ENCODE data around the gene ZFP57. TPM values are rescaled to one million over a fixed set of nuclear protein-coding genes. Genes with fewer than 3 reads are reported as not detected.
A peak's percentile ranks its signal among the peaks of the same experiment; 100 is the strongest.

Gene ZFP57
- total RNA-seq, 1 donor from 2014 or later = 3.0 TPM

DNA sequence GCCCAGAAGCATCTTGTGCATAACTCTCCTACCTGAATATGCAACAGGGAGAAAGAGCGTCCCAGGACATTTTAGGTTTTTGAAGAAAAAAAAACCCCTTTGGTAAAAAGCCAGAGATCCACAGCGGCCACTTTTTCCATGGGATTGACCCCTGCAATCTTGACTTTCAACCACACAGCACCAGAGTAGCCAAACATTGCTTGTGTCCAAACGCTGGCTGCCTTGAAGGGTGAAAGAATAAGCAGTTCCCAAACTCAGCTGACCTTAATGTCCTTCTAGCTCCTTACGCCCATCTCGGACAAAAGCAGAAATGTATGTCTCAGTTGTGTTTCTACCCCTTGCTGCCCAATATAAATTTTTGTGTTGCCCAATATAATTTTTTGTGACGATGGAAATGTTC, 25.3 kb downstream of the ZFP57 start:
- no peak for DNase-seq (ENCODE audit: low spot score)

DNA sequence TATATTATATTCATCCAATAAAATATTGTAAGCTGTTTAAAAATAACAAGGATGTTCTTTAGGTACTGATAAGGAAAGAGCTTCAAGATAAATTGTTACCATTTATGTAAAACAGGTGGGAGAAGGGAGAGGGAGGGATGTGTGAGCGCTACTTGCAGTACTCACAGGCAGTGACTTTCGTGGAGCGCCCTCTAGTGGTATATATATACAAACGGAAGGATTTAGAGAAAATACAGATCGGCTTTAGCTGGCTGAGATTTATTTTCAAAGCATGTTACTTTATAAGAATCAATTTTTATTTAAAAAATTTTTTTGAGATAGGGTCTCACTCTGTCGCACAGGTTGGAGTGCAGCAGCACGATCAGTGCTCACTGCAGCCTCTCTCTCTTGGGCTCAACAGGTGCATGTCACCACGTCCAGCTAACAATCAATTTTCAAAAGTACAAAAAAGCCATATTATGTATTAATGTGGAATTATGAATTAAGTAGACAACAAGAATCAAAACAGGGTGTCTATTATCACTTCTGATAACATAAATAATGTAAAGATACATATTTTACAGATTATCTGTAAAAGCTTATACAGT, 27.4 kb downstream of the ZFP57 start:
- DNase-seq (ENCODE audit: low spot score) = no peak

DNA sequence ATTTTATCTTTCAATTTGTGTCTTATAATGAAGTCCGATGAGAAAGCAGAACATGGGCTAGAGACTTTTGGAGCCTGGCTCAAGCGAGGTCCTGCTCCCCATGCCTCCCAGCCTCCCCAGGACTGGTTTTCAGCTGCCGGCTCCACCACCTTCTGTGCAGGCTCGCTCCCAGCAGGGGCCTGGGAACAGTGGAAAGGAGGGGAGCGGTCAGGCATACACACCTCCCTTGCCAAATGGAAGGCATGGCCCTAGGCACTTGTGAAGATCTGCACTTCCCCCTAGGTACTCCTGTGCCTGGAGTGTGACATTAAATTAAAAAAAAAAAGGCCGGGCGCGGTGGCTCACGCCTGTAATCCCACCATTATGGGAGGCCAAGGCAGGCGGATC, 28.8 kb downstream of the ZFP57 start:
- DNase-seq (ENCODE audit: low spot score) = no peak

DNA sequence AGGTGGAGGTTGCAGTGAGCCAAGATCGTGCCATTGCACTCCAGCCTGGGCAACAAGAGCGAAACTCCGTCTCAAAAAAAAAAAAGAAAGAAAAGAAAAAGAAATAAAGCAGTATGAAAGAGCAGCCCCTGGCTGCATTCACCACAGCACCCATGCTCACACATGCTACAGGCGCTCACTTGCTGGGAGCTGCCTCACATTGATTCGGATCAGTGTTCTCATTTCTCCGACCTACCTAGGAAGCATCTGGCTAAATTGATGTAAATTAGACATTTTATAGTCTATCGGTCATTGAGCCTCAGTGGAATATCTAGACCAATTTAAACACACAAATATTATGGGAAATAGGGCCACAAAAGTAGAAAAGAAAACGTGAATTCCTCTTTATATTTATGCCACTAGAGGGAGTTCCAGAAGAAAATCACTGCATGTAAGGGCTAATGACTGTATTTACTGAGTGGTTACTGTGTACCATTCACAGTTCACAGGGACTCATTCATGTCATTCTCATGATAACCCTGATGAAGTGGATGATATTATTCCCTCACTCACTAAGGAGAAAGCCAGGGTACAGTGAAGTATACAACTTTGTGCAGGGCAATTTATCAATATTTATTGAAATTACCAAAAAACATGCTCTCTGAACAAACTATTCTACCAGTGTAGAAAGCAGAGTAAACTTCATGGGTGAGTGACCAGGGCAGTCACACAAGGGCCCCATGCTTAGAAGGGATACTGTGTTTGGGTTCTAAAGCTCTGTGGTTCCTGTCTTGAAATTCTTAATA, 29.3 kb downstream of the ZFP57 start:
- DNase-seq (ENCODE audit: low spot score) = no peak

DNA sequence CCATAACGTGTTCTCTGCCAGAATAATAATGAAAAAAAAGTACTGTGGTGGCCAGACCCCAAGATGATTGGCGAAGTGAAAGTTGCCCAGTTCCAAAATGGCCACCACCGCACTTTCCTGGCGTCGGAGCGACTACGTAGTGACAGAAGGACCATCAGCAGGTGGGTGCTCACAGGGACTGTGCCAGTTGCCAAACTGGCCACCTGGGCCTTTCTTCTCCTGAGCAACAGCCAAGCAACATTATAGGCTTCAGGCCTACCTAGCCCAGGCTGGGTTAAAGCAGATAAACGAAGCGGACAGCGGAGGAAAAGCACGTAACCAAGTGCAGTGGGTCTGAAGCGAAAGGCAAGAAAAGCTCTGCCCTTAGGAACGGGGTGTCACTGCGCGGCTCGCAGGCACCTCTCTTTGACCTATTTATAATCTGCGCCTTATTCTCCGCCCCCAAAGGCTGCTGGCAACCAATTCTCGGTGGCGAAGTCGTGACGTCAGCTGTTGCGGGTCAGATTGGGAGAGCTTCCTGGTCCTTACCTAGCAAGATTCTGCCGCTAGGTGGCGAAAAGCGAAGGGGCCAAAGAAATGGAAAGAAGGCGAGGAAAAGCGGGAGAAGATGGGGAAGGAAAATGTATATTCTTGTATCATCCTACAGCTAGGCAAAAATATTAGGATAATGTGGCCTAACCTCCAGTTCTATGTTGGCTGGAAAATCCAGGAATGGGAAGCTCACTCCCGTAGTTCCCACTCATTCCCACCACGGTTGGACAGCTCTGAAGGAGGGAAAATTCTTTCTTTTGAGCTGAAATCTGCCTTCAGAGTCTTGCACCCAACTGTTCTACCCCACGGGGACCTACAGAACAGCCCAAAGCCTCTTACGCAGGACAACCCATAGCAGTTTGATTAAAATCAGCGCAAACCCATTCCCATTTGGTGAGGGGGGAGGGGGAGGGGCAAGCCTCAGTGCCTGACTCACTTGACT, 31.0 kb downstream of the ZFP57 start:
- peak; percentile 99 for DNase-seq (ENCODE audit: low spot score)

DNA sequence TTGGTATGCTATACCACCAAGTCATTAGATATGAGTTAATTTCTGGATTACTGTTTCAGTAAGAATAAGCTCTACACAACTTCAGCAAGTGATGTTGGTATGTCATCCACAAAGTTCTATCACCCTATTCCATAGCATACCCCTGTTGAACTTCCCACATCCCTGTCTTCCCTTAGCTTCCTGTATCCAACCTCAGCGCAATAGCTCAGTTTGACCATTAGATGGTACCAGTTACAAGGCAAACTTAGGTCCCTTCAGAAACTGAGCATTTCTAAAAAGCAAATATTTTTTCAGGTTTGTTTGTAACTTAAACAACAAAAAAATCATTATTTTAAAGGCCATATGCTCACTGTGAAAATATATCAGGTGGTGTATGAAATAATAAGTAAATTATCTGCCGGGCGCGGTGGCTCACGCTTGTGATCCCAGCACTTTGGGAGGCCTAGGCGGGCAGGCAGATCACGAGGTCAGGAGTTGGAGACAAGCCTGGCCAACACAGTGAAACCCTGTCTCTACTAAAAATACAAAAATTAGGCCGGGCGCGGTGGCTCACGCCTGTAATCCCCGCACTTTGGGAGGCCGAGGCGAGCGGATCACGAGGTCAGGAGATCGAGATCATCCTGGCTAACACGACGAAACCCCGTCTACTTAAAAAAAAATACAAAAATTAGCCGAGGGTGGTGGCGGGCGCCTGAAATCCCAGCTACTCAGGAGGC, 32.9 kb downstream of the ZFP57 start:
- DNase-seq (ENCODE audit: low spot score) = no peak

DNA sequence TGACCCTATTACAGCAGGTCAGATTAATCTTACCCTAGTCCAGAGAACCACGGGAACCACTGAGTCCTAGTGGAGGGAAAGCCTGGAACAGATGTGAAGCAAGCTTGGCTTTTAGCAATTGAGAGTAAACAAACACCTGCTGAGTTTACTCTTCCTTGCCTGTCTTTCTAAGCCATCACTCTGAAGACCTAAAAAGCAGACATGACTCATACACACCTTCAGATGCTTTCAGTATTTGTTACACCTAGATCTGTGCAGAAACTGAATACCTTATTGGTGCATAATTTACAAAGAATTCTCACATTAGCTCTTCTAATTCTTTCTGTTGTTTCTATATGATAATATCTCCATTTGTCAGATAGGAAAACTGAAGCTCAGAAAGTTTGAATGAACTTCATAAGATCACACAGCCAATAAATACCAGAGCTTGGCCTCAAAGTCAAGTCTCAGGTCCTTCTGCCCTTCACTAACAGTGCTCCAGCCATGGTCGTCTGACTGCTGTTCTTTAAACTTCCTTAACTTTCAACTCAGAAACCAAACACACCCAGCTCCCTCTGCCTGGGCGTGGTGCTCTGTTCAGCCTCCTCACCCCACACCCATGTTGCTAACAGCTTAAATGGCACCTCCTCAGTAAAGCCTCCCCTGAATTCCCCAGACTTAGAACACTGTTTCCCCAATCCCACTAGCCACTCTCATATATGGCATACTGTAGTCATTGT, 39.4 kb downstream of the ZFP57 start:
- DNase-seq (ENCODE audit: low spot score) = no peak

DNA sequence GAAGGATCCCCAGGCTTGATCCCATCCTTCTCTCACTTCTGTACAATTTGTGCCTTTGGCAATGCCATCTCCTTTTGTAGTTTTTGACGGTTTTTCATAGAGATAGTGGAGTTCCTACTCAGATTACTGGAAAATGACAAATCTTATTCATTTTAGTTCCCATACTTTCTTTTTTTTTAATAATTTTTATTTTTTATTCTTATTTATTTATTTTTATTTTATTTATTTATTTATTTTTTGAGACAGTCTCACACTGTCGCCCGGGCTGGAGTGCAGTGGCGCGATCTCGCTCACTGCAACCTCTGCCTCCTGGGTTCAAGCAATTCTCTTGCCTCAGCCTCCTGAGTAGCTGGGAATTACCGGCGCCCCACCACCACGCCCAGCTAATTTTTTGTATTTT, 43.7 kb downstream of the ZFP57 start:
- DNase-seq (ENCODE audit: low spot score) = no peak

DNA sequence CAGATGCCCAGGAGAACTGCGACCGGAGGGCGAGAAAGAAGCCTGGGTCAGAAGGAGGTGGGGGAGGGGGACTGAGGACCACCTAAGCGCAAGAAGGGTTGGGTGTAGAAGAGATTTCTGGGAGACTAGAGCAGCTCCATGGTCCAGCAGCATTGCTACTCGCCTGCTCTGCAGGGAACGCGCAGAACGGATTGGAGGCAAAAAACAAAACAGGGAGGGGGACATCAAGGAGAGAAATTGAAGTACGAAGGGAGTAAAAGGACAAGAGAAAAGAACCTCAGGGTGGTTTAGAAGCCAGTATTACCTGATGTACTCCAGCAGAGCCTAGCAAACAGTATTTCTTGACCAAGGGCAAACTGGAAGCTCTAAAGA, 47.4 kb downstream of the ZFP57 start:
- no peak for DNase-seq (ENCODE audit: low spot score)

DNA sequence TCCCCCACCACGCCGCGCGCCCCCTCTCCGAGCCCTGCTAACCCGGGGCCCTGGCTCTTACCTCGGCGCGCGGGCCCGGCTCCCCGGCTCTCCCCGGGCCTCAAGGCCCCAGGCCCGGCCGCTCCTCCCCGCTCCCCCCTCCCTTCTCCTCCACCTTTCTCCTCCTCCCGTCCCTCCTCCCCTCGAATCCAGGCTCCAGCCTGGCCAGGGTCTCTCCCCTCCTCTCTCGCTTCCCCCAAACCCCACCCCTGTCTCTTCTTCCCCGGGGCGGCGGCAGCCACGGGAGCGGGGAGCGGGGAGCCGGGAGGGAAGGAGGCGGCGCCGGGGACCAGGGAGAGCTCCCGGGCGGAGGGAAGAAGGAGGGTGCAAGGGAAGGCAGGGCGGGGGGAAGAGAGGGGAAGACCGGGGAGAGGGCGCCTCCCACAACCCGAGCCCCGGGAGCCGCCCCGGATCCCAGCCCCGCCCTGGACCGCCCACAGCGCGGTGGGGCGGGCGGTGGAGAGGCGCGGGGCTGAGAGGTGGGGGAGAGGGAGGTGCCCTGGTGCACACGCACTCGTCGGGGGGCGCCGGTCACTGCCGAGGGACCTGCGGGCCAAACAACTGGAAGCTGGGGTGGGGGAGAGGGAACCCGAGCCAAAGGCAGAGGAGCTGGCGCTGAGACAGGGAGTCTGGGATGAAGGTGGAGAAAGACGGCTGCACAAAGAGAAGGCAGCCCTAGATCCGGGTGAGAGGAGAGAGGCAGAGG, 48.0 kb downstream of the ZFP57 start, which contains the start of gene GABBR1:
TSS of gene GABBR1 (minus strand) at position 395 of the 745 bp plus-strand sequence. CDS start 798 bp downstream, outside the sequence.
- peak; percentile 91 for DNase-seq (ENCODE audit: low spot score)

DNA sequence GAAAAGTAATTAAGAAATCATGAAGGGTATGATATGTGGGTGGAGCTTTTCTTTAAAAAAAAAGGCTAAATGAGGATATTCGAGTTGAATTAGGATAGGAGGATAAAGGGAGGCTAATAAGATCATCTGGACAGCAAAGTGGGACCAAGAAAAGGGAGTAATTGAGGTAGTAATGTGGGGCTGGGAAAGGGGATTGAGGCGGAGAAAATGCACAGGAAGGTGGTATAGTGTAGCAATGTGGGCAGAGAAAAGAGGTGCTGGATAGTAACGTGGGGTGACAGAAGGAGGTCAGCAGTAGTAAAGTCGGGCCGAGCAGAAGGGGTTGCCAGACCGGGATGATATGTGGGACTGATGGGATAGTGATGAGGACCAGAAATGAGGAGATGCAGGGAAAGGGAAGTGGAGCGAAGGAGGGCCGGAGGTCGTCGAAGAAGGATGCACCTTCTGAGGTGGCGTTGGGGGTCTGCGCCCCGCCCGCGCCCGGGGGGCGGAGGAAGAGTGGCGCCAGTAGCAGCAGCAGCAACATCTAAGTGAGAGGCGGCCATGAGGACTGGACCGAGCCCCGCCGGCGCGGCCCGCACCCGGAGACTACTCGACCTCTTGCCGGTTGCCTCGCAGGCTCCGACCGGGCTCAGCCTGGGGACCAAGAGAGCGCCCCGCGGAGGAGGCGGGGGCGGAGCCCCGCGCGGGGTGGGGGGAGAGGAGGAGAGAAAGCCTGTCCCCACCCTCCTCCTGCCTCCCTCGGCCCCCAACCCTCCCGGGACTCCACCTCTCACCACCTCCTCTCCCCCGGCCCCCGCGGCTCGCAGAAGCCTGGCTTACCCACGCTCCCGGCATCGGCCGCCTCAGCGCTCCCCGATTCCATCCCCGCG, 48.9 kb downstream of the ZFP57 start:
- DNase-seq (ENCODE audit: low spot score) = peak; percentile 66

DNA sequence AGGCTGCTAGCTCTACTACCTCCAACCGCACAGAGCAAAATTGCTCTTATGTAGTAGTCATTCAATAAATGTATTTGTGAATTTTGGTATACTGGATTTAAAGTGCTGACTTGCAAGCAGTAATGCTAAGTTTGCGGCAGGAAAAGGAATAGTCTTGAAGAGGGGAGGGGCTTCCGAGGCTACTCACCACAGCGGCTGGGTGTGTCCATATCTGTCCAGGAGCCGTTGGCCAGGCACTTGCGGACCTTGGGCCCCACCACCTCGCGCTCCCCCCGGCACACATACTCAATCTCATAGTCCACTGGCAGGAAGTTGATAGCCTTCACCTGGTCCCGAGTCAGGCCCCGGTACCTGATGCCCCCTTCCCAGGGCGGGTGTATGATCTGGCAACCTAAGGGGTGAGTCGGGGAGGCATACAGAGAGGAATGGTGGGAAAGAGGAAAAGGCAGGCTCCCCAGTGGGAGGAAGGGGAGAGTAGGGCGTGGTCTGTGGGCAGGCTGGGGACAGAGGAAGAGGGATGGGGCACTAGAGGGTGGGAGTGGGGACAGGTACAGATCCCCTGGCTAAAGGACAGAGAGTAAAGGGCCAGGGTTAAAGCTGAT, 49.6 kb downstream of the ZFP57 start:
- no peak for DNase-seq (ENCODE audit: low spot score)

DNA sequence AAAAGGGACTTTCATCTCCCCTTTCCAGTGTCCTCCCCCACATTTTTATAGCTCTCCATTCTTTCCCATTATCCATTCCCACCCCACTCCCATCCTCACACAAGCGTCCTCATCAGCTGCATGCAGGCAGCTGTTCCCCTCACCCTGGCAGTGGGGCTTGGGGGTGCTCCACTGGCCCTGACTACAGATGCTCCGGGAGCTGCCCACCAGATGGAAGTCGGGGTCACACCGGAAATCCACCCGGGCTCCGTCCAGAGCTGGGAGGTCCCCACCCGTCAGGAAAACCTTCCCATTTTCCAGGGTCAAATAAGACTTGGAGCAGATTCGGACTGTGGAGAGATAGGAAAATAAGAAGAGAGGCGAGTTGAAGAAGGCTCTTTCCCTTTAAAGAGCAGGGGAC, 50.6 kb downstream of the ZFP57 start:
- no peak for DNase-seq (ENCODE audit: low spot score)

DNA sequence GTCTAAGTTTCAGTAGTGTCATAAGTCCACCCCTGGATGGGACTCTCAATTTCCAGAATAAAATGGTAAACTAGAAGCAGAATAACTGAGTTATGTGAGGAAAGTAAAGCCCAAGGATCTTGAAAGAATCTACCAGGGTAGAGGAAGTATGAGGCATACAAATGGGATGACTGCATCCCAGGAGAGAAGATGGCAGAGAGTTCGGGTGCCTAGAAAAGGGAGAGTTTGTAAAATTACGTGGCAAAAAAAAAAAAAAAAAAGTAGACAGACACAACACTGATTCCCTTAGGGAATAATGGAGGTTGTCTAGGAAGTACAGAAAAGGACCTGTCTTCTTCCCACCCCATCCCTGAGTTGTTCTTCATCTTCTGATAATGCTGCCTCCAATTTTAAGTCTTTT, 51.4 kb downstream of the ZFP57 start:
- no peak for DNase-seq (ENCODE audit: low spot score)

DNA sequence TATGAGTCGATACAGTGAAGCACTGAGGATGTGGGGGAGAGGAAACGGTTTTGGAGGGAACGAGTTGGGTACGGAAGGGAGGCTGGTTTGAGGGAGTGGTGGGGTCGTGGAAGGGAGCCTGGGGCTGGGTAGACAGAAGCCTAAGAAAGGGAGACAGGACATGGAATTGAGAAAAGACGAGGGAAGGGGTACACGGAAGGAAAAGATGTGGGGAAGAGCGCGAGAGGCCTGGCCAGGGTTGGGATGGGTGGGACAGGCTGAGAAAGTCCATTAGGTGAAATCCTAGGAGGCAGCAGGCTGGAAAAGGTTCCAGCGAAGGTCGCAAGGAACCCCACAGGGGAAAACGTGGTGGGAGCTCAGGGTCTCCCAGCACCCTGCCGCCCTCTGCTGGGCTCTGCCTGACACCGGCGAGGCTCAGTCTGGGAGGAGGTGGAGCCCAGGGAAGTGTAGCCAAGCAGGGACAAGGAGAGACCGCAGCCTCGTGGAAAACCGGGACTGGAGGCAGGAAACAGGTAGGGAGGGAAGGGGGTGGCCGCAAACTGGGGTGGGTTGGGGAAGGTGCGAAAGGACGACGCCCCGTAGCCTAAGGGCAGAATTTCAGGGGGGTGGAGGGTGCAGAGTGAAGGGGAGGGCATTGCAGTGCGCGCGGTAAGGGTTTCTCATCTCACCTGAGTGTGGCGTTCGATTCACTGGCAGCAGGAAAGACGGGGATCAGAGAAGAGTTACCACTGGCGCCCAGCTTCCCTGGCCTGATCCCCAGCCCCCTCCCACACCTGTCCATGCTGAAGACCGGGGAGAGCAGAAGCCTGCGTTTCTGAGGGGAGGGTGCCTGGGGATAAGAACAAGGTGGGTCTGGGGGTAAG, 52.3 kb downstream of the ZFP57 start:
- peak; percentile 78 for DNase-seq (ENCODE audit: low spot score)

DNA sequence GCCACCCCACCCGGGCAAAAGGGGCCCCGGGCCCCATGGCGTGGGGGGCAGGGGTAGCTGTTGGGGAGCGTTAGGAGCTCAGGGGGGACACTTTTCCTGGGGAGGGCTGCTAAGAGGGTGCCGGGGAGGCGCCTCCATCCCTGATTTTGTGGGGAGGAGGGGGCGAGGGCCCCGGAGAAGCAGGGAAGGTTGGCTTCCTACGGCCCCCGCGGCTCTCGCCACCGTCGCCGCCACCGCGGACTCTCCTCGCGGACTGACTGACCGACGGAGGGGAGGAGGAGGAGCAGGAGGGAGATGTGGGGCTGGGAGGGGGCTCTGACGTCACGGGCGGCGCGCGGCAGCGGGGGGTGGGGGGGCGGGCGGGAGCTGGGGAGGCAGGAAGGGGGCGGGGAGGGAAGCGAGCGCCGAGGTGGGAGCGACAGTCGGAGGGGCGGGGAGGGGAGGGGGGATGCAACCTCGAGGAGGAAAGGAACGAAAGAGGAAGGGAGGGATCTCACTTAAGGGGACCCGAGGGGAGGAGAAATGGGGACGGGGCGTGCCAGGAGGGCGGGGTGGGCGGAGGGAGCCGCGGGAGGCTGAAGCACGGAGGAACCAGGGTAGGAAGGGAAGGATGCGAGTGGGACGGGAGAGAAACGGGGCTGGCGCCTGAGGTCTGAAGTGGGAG, 53.1 kb downstream of the ZFP57 start:
- DNase-seq (ENCODE audit: low spot score) = peak; percentile 75
